Measurements from ENCODE around the gene FAM131A. TPM values are rescaled to one million over a fixed set of nuclear protein-coding genes. Genes with fewer than 3 reads are reported as not detected.
A peak's percentile ranks its signal among the peaks of the same experiment; 100 is the strongest.

Gene FAM131A
- total and polyA plus RNA-seq, 9 of the 15 experiments (the other 6 are each of a cell fraction or from before 2014, with no cell fraction given), result 0.48 to 11.1 (median 4.3) TPM

- H3K4me2 ChIP-seq (ENCODE audit: insufficient read depth, low read length), result no peak overlapping the region
- peaks cover 55% of the 10 kb centered on the region for H3K79me2 ChIP-seq (ENCODE audit: control insufficient read depth, insufficient read depth, low read length)
- CTCF ChIA-PET (ENCODE audit: low intra/inter-chr PET ratio), result no interaction called here
- BruUV-seq (replicated peaks), result TSS peak; percentile 4
- no peaks in the 10 kb centered on the region for H3K9me1 ChIP-seq (ENCODE audit: control insufficient read depth, insufficient read depth, low read length)
- intact Hi-C loops (cut with micrococcal nuclease) (no loop called here), in situ Hi-C loops (cut with MboI) (no loop called here)
- POLR2A ChIA-PET, result interaction anchor here (1.8 to 2.8 kb wide), 2 partner anchors 8 to 10 kb away, joined by 5 to 24 read pairs; no protein-coding TSS in a partner anchor
- WGBS (ENCODE audit: insufficient coverage, low coverage, missing lambda C conversion rate), result 93% methylated on average over 8 of the region's 13 CpGs
- H3K9me3 ChIP-seq (replicated peaks; ENCODE audit: control insufficient read depth, insufficient read depth, low read depth, low read length), result no peaks in the 10 kb centered on the region
- H3K36me3 ChIP-seq (ENCODE audit: control insufficient read depth, insufficient read depth, low read length), result peaks cover 100% of the 10 kb centered on the region
- no peak overlapping the region for H3K27ac ChIP-seq (ENCODE audit: extremely low read depth, low read depth, low read length)
- no peak overlapping the region for H3K4me3 ChIP-seq
- peaks cover 0 to 3% of the 10 kb centered on the region in 2 experiments; a peak in 2 of 5 replicates for H3K4me1 ChIP-seq (replicated peaks in 1 of 2; ENCODE audit: control insufficient read depth in 2 of 2, insufficient read depth in 2 of 2, low read length in 2 of 2)
- no peak for ATAC-seq
- H4K20me1 ChIP-seq (replicated peaks; ENCODE audit: control insufficient read depth, insufficient read depth, low read length), result peaks cover 14% of the 10 kb centered on the region
- TF ChIP-seq POLR2A (conservative IDR thresholded peaks at IDR 0.05) (0 out of 2 replicates have a peak, but pooled peaks have one; percentile 15), RBFOX2 (IDR thresholded peaks at IDR 0.05; ENCODE audit: low read depth, low read length) (peak; percentile 52), POLR2AphosphoS5 (IDR thresholded peaks at IDR 0.05; ENCODE audit: control insufficient read depth, insufficient read depth, low read depth, low read length) (0 out of 2 replicates have a peak, but pooled peaks have one; percentile 7), DPF2 (IDR thresholded peaks at IDR 0.05) (no peak)
- no peak overlapping the region for H2AFZ ChIP-seq (ENCODE audit: low read depth, low read length)
- FAIRE-seq, result no peak
- no peak overlapping the region for H3K9ac ChIP-seq (ENCODE audit: insufficient read depth in 1 of 2, low read depth in 2 of 2, low read length in 2 of 2)
- no peak for DNase-seq (ENCODE audit: extremely low read depth in 1 of 4, low spot score in 3 of 4)
- H3K27me3 ChIP-seq (ENCODE audit: control insufficient read depth in 2 of 2, insufficient read depth in 2 of 2, low read length in 2 of 2), result no peaks in the 10 kb centered on the region
These were observed 12.1 kb upstream of the FAM131A start for GRCh38 chr3:184325269-184325668.

GRCh38 chr3:184325715-184326369 is 11.6 kb upstream of the FAM131A start:
- H4K20me1 ChIP-seq (replicated peaks; ENCODE audit: control insufficient read depth, insufficient read depth, low read length), result peaks cover 14% of the 10 kb centered on the region
- POLR2A ChIA-PET, result interaction anchor here (1.2 to 2.8 kb wide), 2 partner anchors 8 to 10 kb away, joined by 4 to 24 read pairs; no protein-coding TSS in a partner anchor

More at GRCh38 chr3:184325715-184326369, 11.6 kb upstream of the FAM131A start:
- H2AFZ ChIP-seq (ENCODE audit: low read depth, low read length), result no peak overlapping the region
- peaks cover 49% of the 10 kb centered on the region; the same call in 2 of the 3 replicates for H3K79me2 ChIP-seq (ENCODE audit: control insufficient read depth, insufficient read depth, low read length)
- ATAC-seq (no peak), FAIRE-seq (no peak), DNase-seq (ENCODE audit: extremely low read depth in 1 of 4, low spot score in 3 of 4) (no peak)
- no peaks in the 10 kb centered on the region for H3K27me3 ChIP-seq (ENCODE audit: control insufficient read depth in 2 of 2, insufficient read depth in 2 of 2, low read length in 2 of 2)
- in situ Hi-C loops (cut with MboI) (no loop called here), intact Hi-C loops (cut with micrococcal nuclease) (no loop called here)
- no TSS peak for BruUV-seq (replicated peaks)
- CTCF ChIA-PET (ENCODE audit: low intra/inter-chr PET ratio), result no interaction called here
- no peak overlapping the region for H3K4me2 ChIP-seq (ENCODE audit: insufficient read depth, low read length)
- peaks cover 0 to 3% of the 10 kb centered on the region in 2 experiments; a peak in 2 of 5 replicates for H3K4me1 ChIP-seq (replicated peaks in 1 of 2; ENCODE audit: control insufficient read depth in 2 of 2, insufficient read depth in 2 of 2, low read length in 2 of 2)
- no peaks in the 10 kb centered on the region for H3K9me3 ChIP-seq (replicated peaks; ENCODE audit: control insufficient read depth, insufficient read depth, low read depth, low read length)
- peaks cover 98% of the 10 kb centered on the region for H3K36me3 ChIP-seq (ENCODE audit: control insufficient read depth, insufficient read depth, low read length)
- H3K27ac ChIP-seq (ENCODE audit: extremely low read depth, low read depth, low read length), result no peak overlapping the region
- TF ChIP-seq ARID1B (IDR thresholded peaks at IDR 0.05) (no peak), POLR3G (IDR thresholded peaks at IDR 0.05; ENCODE audit: extremely low read depth, insufficient read length, insufficient replicate concordance) (no peak), FOS (IDR thresholded peaks at IDR 0.05; ENCODE audit: extremely low read depth, insufficient read length) (no peak)
- no peaks in the 10 kb centered on the region for H3K9me1 ChIP-seq (ENCODE audit: control insufficient read depth, insufficient read depth, low read length)
- H3K4me3 ChIP-seq, result no peak overlapping the region
- no peak overlapping the region; a peak in 1 of 4 replicates for H3K9ac ChIP-seq (ENCODE audit: insufficient read depth in 1 of 2, low read depth in 2 of 2, low read length in 2 of 2)
- 93% methylated on average over 6 of the region's 6 CpGs for WGBS (ENCODE audit: insufficient coverage, low coverage, missing lambda C conversion rate)
